A549 (cell line): ENCODE measurements around the gene PRPSAP1.

Experiments used
- CEBPB ChIP-seq, 2 experiments: fragments of >200 bp in 1 of 2; sonication (Bioruptor Twin) in 1 of 2; formaldehyde crosslinking in 1 of 2; IDR thresholded peaks; 2 replicates each; pipeline ENCODE4 v1.6.1; 2012 to 2016
- CHD2 ChIP-seq: fragments of 150-350 bp; IDR thresholded peaks from 2 replicates; pipeline ENCODE4 v1.6.1; 2014; ENCODE audit warnings: low read length; ENCODE audit not compliant: partially characterized antibody
- CTCF ChIP-seq: fragments of >200 bp; sonication (Bioruptor Twin); formaldehyde crosslinking; IDR thresholded peaks from 3 replicates; pipeline ENCODE4 v1.5.1; 2016
- EP300 ChIP-seq, 2 experiments: fragments of >200 bp; sonication (Bioruptor Twin); formaldehyde crosslinking; IDR thresholded peaks; 2 replicates in 1 of 2; 3 replicates in 1 of 2; pipeline ENCODE4 v1.6.1; 2016 to 2017
- HDAC2 ChIP-seq: fragments of 200-600 bp; sonication (generic); IDR thresholded peaks from 2 replicates; pipeline ENCODE4 v1.6.1; 2016
- HOXA7 ChIP-seq: fragments of 250-450 bp; sonication (Bioruptor Pico); IDR thresholded peaks from 2 replicates; pipeline ENCODE4 v1.5.0; 2020; ENCODE audit warnings: mild to moderate bottlenecking, moderate library complexity
- JUNB ChIP-seq: fragments of >200 bp; sonication (Bioruptor Twin); formaldehyde crosslinking; IDR thresholded peaks from 2 replicates; pipeline ENCODE4 v1.6.1; 2016
- KDM5A ChIP-seq: fragments of 200-600 bp; sonication (generic); IDR thresholded peaks from 2 replicates; pipeline ENCODE4 v1.6.1; 2016; ENCODE audit warnings: antibody characterized with exemption, mild to moderate bottlenecking
- MAX ChIP-seq: IDR thresholded peaks from 2 replicates; pipeline ENCODE4 v1.6.1; 2012
- MYC ChIP-seq: IDR thresholded peaks from 2 replicates; pipeline ENCODE4 v1.6.1; 2012; ENCODE audit warnings: mild to moderate bottlenecking, inconsistent platforms, low read length, improper control_type of control experiment, borderline replicate concordance
- POLR2A ChIP-seq: IDR thresholded peaks from 2 replicates; pipeline ENCODE4 v1.6.1; 2012; ENCODE audit warnings: mild to moderate bottlenecking, low read length
- RAD21 ChIP-seq, 2 experiments: fragments of >200 bp in 1 of 2; sonication (Bioruptor Twin) in 1 of 2; formaldehyde crosslinking in 1 of 2; IDR thresholded peaks in 1 of 2; conservative IDR thresholded peaks in 1 of 2; 2 replicates in 1 of 2; 3 replicates in 1 of 2; pipeline ENCODE4 v1.6.1; 2012 to 2018; ENCODE audit warnings: inconsistent platforms in 1 of 2
- REST ChIP-seq: fragments of 200-600 bp; sonication (generic); IDR thresholded peaks from 2 replicates; pipeline ENCODE4 v1.6.1; 2016; ENCODE audit warnings: antibody characterized with exemption, mild to moderate bottlenecking, moderate library complexity
- USF2 ChIP-seq: fragments of 450-650 bp; IDR thresholded peaks from 2 replicates; pipeline ENCODE4 v1.6.1; 2014; ENCODE audit warnings: antibody characterized with exemption

- TF ChIP-seq CTCF (no peak), RAD21 (conservative IDR thresholded peaks at IDR 0.05 in 1 of 2, IDR thresholded peaks at IDR 0.05 in 1 of 2) (no peak), HDAC2 (no peak), HOXA7 (CRISPR knock-in tag) (no peak), MAX (no peak), EP300 (IDR thresholded peaks at IDR 0.05) (no peak), REST (no peak), KDM5A (no peak), POLR2A (no peak), JUNB (no peak), CEBPB (IDR thresholded peaks at IDR 0.05) (no peak), USF2 (no peak), MYC (no peak), CHD2 (no peak)
Observed at GRCh38 chr17:76381633-76382350, 28.1 kb upstream of the PRPSAP1 start.
